Left forelimb (tissue), 1 donor: ENCODE measurements around the gene IQSEC3.

Experiments used
- DNase-seq: peaks from one replicate; pipeline ENCODE4 v3.0.0-alpha.2; 2018; ENCODE audit warnings: low spot score

The IQSEC3 gene

DNA sequence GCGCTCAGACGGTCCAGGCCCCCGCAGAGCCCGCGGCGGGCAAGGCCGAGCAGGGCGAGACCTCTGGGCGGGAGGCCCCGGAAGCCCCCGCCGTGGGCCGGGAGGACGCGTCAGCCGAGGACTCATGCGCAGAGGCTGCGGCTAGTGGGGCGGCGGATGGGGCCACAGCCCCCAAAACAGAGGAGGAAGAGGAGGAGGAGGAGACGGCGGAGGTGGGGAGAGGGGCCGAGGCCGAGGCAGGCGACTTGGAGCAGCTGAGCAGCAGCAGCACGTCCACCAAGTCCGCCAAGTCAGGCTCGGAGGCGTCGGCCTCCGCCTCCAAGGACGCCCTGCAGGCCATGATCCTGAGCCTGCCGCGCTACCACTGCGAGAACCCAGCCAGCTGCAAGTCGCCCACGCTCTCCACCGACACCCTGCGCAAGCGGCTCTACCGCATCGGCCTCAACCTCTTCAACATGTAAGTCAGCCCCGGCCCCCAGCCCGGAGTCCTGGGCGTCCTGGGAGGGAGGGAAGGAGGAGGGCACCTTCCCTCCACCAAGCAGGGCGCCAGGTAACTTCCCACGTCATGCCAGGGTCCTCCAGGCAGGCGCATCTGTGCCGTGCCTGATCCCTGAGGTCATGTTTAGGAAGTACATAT is 72.4 kb downstream of the IQSEC3 start:
- peak; percentile 72 for DNase-seq

DNA sequence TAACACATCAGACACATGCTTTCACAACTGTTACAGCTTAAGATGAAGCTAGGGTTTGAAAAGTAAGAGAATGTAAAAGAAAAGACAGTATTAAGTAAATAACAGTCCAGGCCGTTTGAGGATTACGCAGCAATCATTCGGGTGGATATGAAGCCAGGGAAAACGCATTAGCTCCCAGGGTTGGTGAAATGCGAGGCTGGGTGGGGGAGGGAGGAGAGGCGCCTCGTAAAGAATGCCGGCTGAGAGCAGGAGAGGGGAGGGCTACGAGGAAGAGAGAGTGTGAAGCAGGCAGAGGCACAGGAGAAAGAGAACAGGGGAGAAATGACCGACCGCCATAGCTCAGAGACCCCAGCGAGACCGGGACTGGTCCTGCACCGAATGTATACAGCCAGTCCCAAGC is 73.0 kb downstream of the IQSEC3 start:
- no peak for DNase-seq

DNA sequence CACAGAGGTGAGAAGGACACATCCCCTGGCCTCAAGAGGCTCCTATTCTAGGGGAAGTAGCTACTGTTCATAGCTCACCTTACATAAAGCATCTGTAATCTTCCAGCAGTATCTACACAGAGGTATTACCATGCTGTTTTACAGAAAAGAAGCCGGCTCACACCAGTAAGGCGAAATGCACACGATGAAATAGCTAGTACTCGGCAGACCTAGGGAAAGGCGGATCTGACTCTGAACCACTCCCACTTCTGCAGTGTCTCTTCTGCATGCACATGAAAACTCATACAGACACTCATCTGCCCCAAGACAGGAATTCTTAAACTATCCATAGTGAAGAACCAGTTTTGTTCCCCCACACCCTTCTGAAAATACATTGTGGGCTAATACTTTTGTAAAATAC is 73.6 kb downstream of the IQSEC3 start:
- DNase-seq = no peak

DNA sequence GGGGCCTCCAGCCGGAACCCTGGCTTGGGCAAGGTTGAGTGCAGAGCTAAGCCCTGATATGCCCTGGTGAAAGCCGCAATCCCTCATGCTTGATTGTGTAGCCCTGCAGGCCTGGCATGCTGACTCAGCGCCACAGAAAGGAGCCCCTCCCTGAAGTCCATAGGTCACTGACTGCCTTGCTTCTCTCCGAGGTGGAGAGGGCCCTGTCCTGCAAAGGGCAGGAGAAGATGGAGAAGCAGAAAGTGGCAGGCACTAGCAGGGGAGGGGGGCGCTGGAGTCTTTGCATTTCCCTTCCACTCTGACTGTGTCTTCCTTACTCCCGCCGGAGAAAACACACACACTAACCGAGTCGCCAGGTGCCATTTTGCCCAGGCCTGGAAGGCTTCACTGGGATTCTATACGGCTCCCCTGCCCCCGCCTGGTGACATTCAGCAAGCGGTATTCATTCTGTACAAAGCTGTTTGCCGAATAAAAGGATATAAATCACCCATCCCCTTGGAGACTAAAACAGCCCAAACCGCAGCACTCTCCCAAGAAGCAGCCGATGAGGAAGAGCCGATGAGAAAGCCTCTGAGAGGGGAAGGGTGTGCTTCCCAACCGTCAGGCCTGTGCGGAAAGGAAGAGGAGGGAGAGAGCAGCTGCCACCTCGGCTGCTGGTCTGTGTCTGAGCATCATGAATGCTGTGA is 77.5 kb downstream of the IQSEC3 start:
- no peak for DNase-seq

DNA sequence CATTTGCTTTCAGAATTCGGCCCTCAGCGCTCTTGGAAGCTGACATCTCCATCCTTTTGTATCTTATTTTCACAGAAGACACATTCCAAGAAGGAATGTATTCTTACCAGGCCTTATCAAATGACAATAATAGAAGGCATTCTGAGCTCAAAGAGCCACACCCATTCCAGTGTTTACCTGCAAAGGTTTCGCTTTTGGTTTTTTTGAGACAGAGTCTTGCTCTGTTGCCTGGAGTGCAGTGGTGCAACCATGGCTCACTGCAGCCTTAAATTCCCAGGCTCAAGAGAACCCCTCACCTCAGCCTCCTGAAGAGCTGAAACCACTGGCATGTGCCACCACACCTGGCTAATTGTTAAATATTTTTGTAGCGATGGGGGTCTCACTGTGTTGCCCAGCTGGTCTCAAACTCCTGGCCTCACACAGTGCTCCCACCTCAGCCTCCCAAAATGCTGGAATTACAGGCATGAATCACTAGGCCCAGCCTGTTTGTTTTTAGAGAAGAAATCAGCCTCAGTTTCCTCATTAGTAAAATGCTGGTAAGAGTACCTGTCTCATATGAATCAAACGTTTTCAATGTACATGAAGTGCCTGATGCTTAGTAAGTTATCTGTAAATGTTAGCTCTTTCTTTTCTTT is 78.2 kb downstream of the IQSEC3 start:
- DNase-seq = no peak

DNA sequence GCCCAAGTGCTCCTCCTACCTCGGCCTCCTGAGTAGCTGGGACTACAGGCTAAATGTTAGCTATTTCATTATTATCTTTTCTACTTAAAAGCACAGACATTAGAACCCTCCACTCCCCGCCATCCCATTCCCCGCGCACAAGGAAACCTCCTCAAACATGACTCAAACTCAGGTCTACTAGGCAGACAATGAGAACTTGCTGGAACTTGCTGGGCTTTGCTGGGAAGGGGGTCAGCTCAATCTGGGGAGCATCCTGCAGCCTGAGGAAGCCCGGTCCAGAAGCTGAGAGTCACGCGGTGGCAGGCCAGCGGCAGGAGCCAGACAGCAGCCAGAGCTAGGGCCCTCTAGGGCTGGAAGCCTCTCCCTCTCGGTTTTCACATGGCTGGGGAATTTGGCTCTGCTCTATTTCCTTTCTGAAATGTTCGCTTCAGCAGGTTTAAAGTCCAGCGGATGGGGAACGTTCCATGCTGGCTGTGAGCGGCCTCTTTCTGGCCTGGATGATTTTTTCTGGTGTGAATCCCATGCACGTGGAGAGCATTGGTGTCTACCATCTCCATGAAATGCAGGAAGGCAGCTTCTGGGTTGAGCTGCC is 78.9 kb downstream of the IQSEC3 start:
- DNase-seq = no peak

DNA sequence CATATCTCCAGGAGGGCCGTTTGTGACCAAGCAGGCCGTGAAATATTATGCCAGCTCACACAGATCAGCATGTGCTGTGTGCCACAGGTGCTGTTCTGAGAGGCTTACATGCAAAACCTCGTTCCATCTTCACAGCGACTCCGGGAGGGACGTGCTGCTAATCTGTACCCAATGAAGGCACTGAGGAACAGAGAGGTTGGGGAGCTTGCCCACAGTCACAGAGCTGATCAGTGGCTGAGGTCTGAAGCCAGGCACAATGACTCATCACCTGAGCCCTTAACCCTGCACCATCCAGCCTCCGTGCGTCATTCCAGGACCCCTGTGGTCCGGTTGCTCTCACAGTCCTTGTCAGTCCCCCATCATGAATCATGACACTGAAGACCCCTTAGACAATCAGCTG is 80.7 kb downstream of the IQSEC3 start:
- DNase-seq = no peak

DNA sequence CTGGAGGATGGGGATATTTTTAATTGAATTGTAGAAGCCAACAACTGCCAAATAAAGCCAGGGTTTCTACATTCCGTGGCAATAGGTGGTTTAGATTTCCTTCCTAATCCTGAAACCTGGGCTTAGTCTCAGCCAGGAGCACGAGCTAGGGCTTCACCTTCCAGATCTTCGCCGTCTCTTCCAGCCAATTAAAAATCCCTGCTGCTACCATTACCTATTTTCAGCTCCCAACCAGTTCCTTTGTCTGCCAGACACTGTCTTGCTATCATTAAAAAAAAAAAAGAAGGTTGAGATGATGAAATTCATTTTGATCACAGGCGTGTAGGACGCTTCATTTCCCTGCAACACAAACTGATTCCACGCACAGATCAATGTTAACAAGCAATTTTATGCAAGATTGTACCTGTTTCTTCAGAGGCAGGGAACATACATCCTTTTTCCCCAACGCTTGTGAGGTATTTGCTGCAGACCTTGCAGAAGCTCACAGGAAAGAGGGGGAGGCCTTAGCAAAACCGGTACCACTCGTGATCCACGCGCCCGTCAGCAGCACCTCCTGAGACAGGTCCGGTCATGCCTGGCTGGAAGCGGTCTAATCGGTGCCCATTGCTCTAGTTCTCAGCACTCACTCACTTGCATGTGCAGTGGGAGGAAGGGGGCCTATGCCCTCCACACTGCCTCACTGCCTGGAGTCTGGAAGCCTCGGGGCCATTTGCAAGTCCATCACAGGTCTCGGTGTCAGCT is 82.3 kb downstream of the IQSEC3 start:
- DNase-seq = no peak

DNA sequence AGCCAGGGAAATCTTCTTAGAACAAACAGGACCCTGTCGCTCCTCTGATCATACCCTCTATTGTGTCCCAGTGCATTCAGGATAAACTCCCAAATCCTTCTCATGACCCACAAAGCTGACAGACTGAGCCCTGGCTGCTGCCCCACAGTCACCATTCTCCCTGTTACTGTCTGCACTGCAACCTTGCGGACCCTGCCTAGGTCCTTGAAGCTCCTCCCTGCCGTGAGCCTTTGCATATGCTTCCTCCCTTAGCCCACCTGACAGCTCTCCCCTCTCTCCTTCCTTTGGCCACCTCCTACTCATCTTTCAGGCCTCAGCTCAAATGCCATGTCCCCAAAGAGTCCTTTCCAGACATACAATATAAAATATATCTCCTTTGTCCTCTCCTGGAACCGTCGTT is 85.0 kb downstream of the IQSEC3 start:
- DNase-seq = no peak

DNA sequence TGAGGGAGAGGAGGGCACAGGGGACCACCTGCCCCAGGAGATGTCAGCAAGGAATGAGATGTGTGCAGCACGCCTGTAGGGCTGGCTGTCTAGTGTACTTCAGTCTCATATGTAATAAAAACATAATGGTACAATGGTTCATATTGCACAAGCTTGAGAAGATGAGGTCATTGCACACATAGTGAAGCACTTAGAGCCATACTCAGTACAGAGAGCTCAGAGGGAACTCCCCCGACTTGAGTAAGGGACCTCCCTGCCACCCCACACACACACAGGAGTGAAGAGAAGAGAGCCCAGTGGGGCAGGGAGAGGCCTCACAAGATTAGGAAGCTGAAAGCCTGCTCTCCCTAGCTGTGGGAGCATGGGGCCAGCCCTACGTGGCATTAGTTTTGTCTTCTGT is 85.9 kb downstream of the IQSEC3 start:
- no peak for DNase-seq

DNA sequence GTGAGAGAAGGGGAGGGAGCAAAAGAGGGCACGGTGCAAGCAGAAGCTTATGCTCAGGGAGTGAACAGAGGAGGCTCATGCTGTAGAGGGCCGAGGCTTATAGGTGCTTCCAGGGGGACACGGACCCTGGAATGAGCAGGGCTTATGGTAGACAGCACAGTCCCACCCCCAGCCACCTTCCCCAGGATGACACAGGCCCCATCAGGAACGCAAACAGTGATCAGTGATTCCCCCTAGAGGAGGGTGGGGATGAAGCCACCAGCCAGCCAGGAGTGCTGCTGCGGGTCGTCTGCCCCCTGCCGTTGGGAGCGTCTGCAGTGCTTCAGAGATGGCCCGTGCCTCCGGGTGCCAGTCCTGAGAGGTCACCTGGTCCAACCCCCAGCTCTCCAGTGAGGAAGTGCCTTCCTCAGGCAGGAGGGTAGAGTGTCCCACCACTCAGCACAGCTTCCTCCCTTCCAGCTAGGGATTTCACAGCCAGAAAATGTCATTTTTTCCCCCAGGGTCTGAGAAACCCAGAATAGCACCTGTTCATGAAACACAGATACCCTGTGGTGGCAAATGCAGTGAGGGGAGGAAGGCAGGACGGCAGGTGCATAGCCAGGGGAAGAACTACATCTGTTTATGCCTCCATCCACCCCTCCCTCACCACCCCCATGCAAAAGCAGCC is 86.6 kb downstream of the IQSEC3 start:
- DNase-seq = no peak

DNA sequence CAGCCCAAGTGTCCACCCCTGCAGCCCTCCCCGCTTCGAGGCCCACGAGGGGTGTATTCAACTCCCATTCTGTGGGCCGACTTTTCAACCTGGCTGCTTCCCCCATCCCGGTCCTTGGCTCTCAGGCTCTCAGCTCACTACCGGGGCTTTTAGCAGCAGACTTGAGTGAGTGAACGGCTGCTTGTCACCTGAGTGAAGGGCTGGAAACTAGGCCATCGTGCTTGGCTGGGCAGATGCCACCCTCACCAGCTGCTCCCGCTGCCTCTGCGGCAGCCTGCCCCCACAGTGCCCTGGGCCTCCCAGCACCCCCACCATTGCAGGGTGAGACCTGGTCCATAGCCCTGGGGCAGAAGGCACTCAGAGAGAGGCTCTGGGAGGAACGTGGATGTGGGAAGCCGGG is 87.5 kb downstream of the IQSEC3 start:
- DNase-seq = no peak

DNA sequence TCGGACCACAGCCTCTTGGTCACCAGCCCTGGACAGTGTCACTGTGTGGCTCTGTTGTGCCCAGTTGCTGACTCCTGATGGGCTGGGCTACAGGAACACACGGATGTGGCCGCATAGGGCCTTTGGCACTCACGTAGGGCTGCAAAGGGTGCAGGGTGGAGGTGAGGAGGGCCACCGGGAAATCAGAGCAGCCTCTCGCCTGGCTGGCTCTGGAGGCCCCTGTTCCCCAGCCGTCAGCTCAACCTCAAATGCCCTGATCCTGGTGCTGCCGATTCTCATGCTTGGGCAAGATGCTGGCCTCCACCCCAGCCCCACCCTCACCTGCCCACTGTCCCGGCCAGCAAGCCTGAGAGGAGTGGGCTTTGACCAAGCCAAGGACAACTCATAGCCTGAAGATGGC is 88.4 kb downstream of the IQSEC3 start:
- no peak for DNase-seq

DNA sequence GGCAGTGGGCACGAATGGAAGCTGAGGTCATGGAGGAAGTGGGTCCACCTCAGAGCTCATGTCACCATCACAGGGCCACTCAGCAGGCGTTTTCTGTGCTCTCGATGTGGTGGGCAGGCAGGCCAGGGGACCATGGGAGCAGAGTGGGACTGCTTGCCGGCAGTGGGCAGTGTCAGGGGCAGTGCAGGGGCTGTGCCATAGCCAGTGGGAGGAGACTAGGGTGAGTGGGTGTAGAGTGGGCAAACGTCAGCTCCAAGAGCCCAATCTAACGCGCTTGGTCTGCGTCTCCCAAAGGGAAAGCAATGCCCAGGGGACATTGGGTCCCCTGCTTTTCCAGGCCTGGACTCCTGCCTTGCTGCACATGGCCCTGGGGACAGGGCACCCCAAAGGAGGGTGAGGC is 89.1 kb downstream of the IQSEC3 start:
- DNase-seq = no peak

DNA sequence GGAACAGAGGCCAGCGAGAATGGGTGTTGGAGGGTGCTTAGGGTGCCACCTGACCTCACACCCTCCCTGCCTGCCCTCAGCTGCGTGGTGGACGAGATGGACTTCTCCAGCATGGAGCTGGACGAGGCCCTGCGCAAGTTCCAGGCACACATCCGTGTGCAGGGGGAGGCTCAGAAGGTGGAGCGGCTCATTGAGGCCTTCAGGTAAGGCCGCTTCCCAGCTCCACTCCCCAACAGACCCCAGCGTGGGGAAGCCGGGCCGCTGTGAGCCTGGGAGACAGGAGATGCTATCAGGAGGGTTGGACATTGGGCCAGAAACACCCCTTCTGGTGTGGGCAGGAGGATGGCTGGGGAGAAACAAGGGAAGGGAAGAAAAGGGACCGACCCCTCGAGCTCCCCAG is 90.4 kb downstream of the IQSEC3 start:
- DNase-seq = no peak

DNA sequence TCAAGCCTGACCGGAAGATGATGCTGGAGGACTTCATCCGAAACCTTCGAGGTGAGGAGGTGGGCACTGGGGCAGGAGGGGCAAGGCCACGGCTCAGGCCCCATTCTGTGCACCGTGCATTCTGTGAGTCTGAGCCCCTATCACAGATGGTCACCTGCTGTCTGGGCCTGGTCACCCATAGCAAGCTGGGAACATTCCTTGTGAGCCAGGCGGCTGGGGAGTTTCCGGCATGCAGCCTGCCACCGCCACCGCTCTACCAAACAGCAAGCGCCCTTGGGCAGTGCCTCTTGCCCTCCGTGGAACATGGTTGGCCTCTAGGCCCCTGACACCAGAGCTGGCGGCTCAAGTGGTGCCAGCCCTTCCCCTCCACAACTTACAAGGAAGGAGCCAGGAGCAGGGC is 91.1 kb downstream of the IQSEC3 start:
- DNase-seq = no peak

DNA sequence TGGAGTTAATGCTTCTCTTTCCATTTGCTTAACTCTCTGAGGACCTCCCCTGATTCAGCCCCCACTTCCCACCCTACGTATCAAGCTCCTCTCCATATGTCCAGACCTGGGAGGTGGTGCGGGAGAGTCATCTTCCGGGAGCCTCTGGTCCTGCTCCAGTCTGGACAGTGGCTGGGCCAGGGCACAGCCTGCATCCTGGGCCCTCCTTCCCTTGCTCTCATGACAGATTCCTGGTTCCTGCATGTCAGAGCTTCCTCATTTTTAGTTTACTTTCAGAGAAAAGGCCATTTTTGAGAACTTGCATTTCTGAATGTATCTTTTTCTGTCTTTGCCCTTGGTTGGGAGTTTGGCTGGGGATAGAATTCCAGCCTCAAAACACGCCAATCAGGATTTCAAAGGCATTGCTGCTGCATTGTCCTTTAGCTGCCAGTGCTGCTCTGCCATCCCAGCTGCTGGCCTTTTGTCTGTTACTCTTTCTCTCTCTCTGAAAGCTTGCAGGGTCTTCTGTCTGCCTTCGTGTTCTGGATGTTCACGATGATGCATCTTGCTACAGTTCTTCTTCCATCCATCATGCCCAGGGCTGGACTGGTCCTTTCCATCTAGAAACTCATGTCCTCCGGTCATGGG is 92.7 kb downstream of the IQSEC3 start:
- DNase-seq = no peak

DNA sequence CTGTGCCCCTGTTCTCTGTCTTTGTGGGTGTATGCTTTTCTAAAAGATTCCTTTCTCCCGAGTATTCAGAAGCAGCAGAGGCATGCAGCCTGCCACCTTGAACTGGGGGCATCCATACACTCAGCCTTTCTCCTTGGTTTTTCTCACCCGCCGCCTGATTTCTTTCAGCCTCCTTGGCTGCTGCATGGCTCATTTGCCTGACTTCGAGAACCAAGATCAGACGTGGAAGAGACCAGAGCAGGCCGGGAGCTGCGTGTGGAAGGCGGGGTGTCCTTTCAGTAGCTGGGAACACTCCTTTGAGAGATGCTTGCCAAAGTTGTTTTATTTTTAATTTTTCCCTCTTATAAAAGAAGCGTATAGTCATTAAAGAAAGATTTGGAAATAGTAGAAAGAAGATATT is 94.3 kb downstream of the IQSEC3 start:
- DNase-seq = no peak

DNA sequence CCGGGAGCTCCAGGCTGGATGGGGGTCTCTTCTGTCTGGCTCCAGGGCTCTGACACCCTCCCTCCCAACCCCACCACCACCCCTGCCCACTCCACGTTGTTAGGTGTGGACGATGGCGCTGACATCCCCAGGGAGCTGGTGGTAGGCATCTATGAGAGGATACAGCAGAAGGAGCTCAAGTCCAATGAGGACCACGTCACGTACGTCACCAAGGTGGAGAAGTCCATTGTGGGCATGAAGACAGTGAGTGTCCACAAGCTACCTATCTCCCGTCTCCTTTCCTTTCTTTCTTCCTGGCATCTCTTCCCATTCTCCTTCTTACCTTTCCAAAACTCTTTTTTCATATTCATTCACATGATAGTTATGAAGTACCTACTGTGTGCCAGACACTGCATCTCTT is 95.3 kb downstream of the IQSEC3 start:
- no peak for DNase-seq

DNA sequence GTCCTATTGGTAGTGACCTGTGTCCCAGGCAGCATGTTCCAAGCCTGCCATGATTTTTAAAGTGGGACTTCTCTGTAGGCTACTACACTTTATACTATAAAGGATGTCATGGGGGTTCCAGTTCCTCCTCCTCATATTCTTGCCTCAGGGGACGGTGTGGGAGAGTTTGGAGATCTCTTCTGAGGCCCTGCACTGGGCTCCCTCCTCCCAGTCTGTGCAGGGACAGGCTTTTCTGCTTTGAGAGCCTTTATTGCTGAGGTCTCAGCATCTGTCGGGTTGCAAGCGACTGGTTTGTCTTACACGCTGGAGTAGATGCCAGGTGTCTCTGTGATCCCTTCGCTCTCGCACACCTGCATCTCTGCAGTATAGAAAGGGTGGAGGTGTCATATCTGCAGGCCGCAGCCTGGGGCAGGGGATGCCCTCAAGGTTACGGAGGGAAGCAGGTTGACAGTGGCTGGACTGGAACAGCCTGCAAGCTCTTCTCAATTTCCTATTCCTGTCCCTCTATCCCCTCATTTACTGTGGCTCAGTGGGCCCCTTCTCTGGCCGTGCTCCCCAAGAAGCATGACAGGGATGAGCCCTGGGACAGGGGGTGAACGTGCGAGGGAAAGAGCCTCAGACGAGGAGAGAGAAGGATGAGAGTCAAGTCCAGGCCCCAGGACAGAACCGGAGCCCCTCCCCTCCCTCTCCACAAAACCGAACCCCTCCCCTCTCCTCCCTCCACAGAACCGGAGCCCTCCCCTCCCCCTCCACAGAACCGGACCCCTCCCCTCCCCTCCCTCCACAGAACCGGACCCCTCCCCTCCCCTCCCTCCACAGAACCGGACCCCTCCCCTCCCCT is 96.1 kb downstream of the IQSEC3 start:
- DNase-seq = no peak
